AG04450 (cell line): ENCODE measurements around the gene NEDD9. TPM values are rescaled to one million over a fixed set of nuclear protein-coding genes. Genes with fewer than 3 reads are reported as not detected.

Source experiments
- CTCF ChIA-PET: fragments of 300-600, 350-600 bp; formaldehyde crosslinking; extraction: SDS; loops from one replicate; lab custom pipeline; 2022; ENCODE audit warnings: antibody characterized with exemption, inconsistent platforms; lab: Charles Lee
- POLR2A ChIA-PET: fragments of 350-600 bp; formaldehyde crosslinking; extraction: SDS; loops from one replicate; lab custom pipeline; 2021; ENCODE audit warnings: antibody characterized with exemption, inconsistent platforms; lab: Yijun Ruan, JAX
- DNase-seq: peaks from one replicate; pipeline ENCODE4 v3.0.0-alpha.2; 2011; ENCODE audit warnings: low read depth, low spot score
- H3K27ac ChIP-seq: one replicate; pipeline ENCODE4 v1.5.1; 2012; ENCODE audit warnings: low read depth, low read length, control low read depth
- H3K27me3 ChIP-seq: one replicate; pipeline ENCODE4 v1.6.0; 2012; ENCODE audit warnings: low read length; ENCODE audit not compliant: control insufficient read depth, insufficient read depth
- H3K4me3 ChIP-seq: 2 replicates; pipeline ENCODE4 v1.5.1; 2011; ENCODE audit warnings: mild to moderate bottlenecking, low read depth, low read length, control low read depth
- H3K9me3 ChIP-seq: 2 replicates; pipeline ENCODE4 v1.5.1; 2012; ENCODE audit warnings: low read length; ENCODE audit not compliant: control insufficient read depth, insufficient read depth
- CTCF ChIP-seq: IDR thresholded peaks from 2 replicates; pipeline ENCODE4 v1.5.1; 2011; ENCODE audit warnings: low read depth, low read length, control low read depth, inconsistent platforms
- polyA plus RNA-seq: library from polyadenylated mRNA; depleted of rRNA; stranded (reverse); fragments of >200 nt; gene quantifications from 2 replicates; pipeline ENCODE4 v1.2.3, GENCODE V29; 2011

Gene NEDD9
- polyA plus RNA-seq, 1 experiment = 7.2 TPM

- H3K27me3 ChIP-seq = no peaks in the 10 kb centered on the region
- ChIA-PET CTCF (interaction anchor here (1.0 to 1.6 kb wide), 2 partner anchors 11 to 335 kb away, joined by 3 read pairs; no protein-coding TSS in a partner anchor), POLR2A (no interaction called here)
- no peak for TF ChIP-seq CTCF
- DNase-seq = no peak
- H3K9me3 ChIP-seq = no peaks in the 10 kb centered on the region
- no peak overlapping the region for H3K27ac ChIP-seq
- no peak overlapping the region for H3K4me3 ChIP-seq
Measured at GRCh38 chr6:11161031-11161956, 71.2 kb downstream of the NEDD9 start.

GRCh38 chr6:11160199-11160598 lies 72.3 kb downstream of the NEDD9 start:
- no peak for DNase-seq
- Histone ChIP-seq H3K4me3 (no peak overlapping the region), H3K27me3 (no peaks in the 10 kb centered on the region), H3K27ac (no peak overlapping the region), H3K9me3 (no peaks in the 10 kb centered on the region)
- ChIA-PET POLR2A (no interaction called here), CTCF (interaction anchor here (1.3 to 1.5 kb wide), 2 partner anchors 12 to 336 kb away, joined by 3 to 6 read pairs; no protein-coding TSS in a partner anchor)
- no peak for TF ChIP-seq CTCF

GRCh38 chr6:11155589-11155988 lies 76.9 kb downstream of the NEDD9 start:
- H3K4me3 ChIP-seq = no peak overlapping the region
- POLR2A ChIA-PET = no interaction called here
- DNase-seq = no peak
- CTCF ChIA-PET = interaction anchor here (0.6 to 3.3 kb wide), 3 partner anchors 11 to 340 kb away, joined by 3 to 20 read pairs (median 5); no protein-coding TSS in a partner anchor
- TF ChIP-seq CTCF = no peak
- no peaks in the 10 kb centered on the region for H3K27me3 ChIP-seq
- no peaks in the 10 kb centered on the region for H3K9me3 ChIP-seq
- no peak overlapping the region for H3K27ac ChIP-seq

GRCh38 chr6:11153447-11153846 lies 79.0 kb downstream of the NEDD9 start:
- CTCF ChIA-PET = no interaction called here
- H3K27me3 ChIP-seq = no peaks in the 10 kb centered on the region

More at GRCh38 chr6:11153447-11153846, 79.0 kb downstream of the NEDD9 start:
- no peak for TF ChIP-seq CTCF
- Histone ChIP-seq H3K4me3 (no peak overlapping the region), H3K9me3 (no peaks in the 10 kb centered on the region), H3K27ac (no peak overlapping the region)
- DNase-seq = no peak
- POLR2A ChIA-PET = no interaction called here
